GM12892 (cell line): ENCODE results near the gene SEMA5B. TPM values are rescaled to one million over a fixed set of nuclear protein-coding genes. Genes with fewer than 3 reads are reported as not detected.

Experiments
- DNase-seq: peaks from one replicate; pipeline ENCODE4 v3.0.0; 2011; ENCODE audit not compliant: insufficient read length
- FAIRE-seq: peaks from 2 replicates; lab custom pipeline; 2011; peaks lifted over from hg19 to GRCh38; lab: Jason Lieb, UNC
- POLR2A ChIP-seq: IDR thresholded peaks from 2 replicates; pipeline ENCODE4 v1.6.1; 2011; ENCODE audit warnings: low read depth, low read length, control low read depth
- POLR2AphosphoS5 ChIP-seq: IDR thresholded peaks from 2 replicates; pipeline ENCODE4 v1.6.1; 2011; ENCODE audit warnings: low read depth, low read length, control low read depth
- TAF1 ChIP-seq: IDR thresholded peaks from 2 replicates; pipeline ENCODE4 v1.6.1; 2011; ENCODE audit warnings: low read depth, mild to moderate bottlenecking, control low read depth, low read length, borderline replicate concordance
- polyA plus RNA-seq: library from polyadenylated mRNA; unstranded; fragments of >200 nt; gene quantifications from one replicate; pipeline ENCODE4 v1.2.1, GENCODE V29; 2012; ENCODE audit warnings: missing spikeins, inconsistent platforms; ENCODE audit not compliant: missing spikeins

Gene SEMA5B, protein sequence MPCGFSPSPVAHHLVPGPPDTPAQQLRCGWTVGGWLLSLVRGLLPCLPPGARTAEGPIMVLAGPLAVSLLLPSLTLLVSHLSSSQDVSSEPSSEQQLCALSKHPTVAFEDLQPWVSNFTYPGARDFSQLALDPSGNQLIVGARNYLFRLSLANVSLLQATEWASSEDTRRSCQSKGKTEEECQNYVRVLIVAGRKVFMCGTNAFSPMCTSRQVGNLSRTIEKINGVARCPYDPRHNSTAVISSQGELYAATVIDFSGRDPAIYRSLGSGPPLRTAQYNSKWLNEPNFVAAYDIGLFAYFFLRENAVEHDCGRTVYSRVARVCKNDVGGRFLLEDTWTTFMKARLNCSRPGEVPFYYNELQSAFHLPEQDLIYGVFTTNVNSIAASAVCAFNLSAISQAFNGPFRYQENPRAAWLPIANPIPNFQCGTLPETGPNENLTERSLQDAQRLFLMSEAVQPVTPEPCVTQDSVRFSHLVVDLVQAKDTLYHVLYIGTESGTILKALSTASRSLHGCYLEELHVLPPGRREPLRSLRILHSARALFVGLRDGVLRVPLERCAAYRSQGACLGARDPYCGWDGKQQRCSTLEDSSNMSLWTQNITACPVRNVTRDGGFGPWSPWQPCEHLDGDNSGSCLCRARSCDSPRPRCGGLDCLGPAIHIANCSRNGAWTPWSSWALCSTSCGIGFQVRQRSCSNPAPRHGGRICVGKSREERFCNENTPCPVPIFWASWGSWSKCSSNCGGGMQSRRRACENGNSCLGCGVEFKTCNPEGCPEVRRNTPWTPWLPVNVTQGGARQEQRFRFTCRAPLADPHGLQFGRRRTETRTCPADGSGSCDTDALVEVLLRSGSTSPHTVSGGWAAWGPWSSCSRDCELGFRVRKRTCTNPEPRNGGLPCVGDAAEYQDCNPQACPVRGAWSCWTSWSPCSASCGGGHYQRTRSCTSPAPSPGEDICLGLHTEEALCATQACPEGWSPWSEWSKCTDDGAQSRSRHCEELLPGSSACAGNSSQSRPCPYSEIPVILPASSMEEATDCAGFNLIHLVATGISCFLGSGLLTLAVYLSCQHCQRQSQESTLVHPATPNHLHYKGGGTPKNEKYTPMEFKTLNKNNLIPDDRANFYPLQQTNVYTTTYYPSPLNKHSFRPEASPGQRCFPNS
- not detected for polyA plus RNA-seq

DNA sequence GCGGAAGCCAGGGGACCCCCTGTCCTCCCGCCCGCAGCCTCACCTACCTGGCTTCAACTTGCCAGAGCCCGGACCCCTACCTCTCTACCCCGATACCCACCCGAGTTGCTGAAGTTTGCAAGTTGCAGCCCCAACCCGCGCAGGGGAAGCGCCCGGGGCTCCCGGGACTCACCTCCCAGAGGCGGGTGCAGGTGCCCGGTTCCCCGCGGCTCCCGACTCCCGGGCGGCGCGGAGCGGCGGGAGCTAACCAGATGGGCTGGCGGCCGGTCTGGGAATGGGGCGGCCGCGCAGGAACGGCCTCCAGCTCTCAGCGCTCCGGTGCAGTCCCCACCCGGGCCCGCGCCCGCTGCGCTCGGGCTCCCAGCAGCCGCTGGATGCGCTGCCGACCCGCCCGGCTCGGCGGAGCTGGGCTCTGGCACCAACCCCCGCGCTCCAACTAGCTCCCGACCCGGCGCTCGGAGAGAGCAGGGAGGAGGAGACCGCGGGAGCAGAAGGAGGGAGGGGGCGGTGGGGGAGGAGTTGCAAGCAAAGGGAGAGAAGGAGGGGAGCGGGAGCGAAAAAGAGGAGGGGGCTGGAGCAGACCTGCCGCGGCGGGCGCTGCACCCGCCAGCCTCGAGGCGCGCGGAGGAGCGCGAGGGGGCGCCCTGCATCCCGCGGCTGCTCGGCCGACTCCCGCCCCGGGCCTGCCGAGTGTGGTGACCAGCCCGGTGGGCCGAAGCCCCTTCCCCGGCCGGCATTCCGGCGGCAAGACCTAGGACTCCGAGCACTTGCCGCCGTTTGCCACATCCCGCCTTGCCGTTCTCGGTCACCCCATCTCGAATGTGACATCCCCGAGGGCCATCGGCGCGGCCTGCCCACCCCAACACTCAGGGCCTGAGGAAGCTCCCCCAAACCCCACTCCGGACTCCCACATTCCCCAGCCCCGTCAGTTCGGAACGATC lies at the start of gene SEMA5B:
TSS of gene SEMA5B (minus strand) at position 472 of the 941 bp plus-strand sequence. CDS start 66,500 bp downstream, outside the sequence.
- peak; percentile 51 for DNase-seq
- TF ChIP-seq POLR2A (no peak), TAF1 (no peak)
- FAIRE-seq: no peak

DNA sequence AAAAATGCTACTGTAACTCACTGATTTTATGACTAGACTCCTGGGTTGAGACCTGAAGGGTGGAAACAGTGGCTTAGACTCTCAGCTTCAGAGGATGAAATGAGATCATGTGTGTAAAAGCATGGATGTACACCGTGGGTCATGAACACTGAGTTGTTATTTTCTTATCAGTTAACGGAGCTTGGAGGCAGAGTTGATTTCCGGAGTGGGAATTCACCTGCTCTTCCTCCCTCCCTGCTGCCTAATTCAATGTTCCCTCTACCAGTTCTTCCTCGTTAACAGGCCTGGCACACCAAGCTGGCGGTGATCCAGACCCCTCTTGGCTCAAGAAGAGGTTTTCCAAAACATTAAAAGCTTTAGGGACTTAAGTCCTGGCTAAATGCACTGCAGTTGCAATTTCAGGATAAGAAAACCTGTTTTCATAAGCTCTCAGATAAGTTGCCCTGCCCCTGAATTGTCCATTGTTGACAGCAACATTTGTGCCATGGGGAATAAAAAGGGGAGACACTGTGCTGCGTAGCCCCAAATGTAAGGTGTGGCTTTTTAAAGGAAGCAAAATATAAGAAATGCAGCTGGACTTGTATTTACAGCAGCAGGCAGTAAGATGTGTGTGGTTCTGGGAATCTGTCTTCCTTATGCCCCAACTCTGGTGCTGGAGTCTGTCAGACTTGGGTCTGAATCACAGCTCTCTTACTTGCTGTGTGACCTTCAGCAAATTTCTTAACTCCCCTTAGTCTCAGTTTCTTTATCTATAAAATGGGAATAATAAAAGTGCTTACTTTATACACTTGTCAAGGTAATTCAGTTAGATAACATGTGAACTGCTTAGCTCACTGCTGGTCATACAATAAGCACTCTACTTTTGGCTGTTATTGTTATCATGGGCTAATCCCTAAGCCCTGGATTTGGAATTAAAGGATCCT lies 49.2 kb upstream of the SEMA5B start:
- FAIRE-seq (no peak), DNase-seq (no peak)
- no peak for TF ChIP-seq POLR2AphosphoS5
- TF ChIP-seq TAF1: no peak
- TF ChIP-seq POLR2A: no peak

GRCh38 chr3:123076112-123076495 lies 48.5 kb upstream of the SEMA5B start:
- no peak for FAIRE-seq
- no peak for TF ChIP-seq POLR2A
- TF ChIP-seq TAF1: no peak
- no peak for TF ChIP-seq POLR2AphosphoS5
- no peak for DNase-seq

GRCh38 chr3:123075359-123075758 lies 47.8 kb upstream of the SEMA5B start:
- FAIRE-seq (no peak), DNase-seq (no peak)
- TF ChIP-seq POLR2A (no peak), TAF1 (no peak), POLR2AphosphoS5 (no peak)

GRCh38 chr3:123072564-123072963 lies 45.0 kb upstream of the SEMA5B start:
- FAIRE-seq: no peak
- TF ChIP-seq TAF1 (no peak), POLR2A (no peak), POLR2AphosphoS5 (no peak)
- no peak for DNase-seq

GRCh38 chr3:123072152-123072551 lies 44.6 kb upstream of the SEMA5B start:
- TF ChIP-seq TAF1 (no peak), POLR2AphosphoS5 (no peak), POLR2A (no peak)
- FAIRE-seq: no peak
- DNase-seq: no peak

- no peak for FAIRE-seq
- DNase-seq: no peak
- TF ChIP-seq POLR2AphosphoS5: no peak
- no peak for TF ChIP-seq TAF1
- TF ChIP-seq POLR2A: no peak
Measured at GRCh38 chr3:123071581-123071980, 44.0 kb upstream of the SEMA5B start.

- TF ChIP-seq POLR2AphosphoS5 (no peak), POLR2A (no peak), TAF1 (no peak)
- no peak for FAIRE-seq
- no peak for DNase-seq
Measured at GRCh38 chr3:123071146-123071545, 43.6 kb upstream of the SEMA5B start.

DNA sequence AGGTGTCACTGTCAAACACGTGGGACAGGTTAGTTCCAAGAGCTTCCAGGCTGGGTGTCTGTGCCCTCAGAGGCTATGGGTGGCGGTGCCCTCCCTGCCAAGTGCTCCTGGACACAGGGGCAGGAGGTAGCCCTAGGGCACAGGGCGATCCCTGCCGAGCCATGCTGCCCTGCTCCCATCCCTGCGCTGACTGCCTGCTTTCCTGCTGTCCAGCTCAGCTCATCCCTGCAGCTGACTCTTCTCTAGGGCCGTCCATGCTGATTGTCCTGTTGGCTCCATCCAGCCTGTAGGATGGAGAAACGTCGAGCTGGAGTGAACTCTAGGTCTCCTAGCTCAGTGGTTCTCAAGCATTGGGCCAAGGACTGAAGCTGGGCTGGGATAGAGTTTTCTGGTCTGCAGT lies 42.9 kb upstream of the SEMA5B start:
- TF ChIP-seq POLR2AphosphoS5 (no peak), TAF1 (no peak), POLR2A (no peak)
- no peak for FAIRE-seq
- DNase-seq: no peak
